ACHN (cell line): ENCODE results near the gene C5orf22.
A peak's percentile ranks its signal among the peaks of the same experiment; 100 is the strongest.
"Not testable (repeated sequence)": the region's sequence is repeated elsewhere in the genome, so short reads cannot be mapped to it uniquely, and the experiment has no call there.

Experiments
- DNase-seq: peaks from one replicate; pipeline ENCODE4 v3.0.0-alpha.2; 2015
- in situ Hi-C: cut with HindIII; loops from 2 replicates; pipeline ENCODE4 v1.10.0; 2017; ENCODE audit warnings: low sequenced_read_pairs, low pct_ligation_motif_present, low pct_unique_long_range_greater_than_20kb

Gene C5orf22

DNA sequence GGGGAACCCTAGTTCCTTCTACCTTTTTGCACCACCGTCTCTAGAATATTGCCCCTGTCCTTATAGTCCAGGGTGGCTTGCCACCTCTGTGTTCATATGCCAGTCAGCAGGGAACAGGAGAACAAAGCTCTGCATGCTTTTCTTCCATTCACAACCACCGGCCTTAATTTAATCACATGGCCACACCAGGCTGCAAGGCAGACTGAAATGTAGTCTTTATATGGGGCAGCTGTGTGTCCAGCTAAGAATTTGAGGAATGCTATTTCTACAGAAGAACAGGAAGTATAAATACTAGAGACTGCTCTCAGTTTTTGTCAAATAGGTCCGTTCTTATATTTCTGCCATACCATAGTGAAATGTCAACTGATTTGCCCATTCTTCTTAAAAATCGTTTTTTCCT, 5.8 kb downstream of the C5orf22 start:
- no peak for DNase-seq
- in situ Hi-C loops: no loop called here

DNA sequence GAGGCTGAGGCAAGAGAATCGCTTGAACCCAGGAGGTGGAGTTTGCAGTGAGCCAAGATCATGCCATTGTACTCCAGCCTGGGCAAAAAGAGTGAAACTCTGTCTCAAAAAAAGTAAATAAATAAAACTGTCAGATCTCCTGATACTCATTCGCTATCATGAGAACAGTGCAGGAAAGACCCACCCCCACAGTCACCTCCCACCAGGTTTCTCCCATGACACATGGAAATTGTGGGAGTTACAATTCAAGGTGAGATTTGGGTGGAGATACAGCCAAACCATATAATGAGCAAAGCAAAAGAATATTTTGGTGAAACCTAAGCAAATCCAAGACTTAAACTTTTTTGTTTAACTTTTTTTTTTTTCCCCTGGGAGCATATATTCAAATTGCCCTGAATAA, 17.0 kb downstream of the C5orf22 start:
- DNase-seq, in situ Hi-C loops: not testable (repeated sequence)

DNA sequence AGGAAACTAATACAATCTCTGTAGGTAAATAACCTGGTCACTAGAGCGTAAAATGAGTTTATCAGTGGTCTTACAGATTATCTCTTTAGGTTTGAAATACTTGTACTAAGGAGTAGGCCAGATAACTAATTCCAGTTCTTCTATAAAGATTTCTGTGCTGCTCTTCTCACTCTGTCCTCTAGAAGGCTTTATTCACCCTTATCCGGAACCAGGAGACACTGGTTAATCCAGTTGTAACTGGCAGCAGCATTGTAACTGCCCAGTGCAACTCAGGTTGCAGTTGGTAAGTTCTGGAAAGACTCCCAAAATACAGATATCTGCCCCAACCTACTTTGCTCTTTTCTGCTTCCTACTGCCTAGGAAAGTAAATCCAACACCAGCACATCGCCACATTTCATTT, 19.8 kb downstream of the C5orf22 start:
- no peak for DNase-seq
- in situ Hi-C loops: no loop called here

DNA sequence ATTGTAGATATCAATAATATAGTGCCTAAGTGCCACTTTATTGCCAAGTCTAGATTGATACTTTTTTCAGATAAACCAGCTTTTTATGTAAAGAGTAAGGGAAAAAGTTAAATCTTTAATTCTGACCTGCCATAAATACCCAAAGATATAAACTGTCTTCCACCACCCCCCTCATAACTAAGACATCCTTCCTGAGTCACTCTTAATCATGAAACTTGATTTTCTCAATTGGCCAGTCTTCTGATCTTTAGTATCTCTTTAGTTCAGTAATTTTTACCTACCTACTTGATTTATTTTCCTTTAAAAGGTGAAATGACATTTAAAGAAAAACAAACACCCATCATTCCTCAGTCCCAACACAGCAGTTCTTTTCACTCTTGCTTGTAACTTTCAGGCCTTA, 21.8 kb downstream of the C5orf22 start:
- DNase-seq: no peak
- in situ Hi-C loops: no loop called here

DNA sequence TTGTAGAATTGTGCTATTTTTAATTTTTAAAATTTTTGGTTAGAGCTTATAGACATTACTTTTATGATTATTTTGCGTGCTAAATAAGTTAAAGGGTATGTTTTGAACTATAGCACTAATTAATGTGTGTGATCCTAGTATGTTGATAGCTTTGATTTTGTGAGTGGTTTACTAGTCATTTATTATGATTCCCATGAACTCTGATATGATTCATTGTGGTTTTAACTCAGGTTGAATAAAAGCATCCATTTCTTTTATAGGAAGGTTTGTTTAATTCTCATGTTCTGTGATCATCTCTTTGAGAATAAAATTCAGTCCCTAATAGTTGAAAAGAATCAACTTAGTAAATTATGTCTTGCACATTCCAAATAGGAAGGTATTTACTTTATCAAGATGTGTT, 22.5 kb downstream of the C5orf22 start:
- in situ Hi-C loops: no loop called here
- DNase-seq: no peak

DNA sequence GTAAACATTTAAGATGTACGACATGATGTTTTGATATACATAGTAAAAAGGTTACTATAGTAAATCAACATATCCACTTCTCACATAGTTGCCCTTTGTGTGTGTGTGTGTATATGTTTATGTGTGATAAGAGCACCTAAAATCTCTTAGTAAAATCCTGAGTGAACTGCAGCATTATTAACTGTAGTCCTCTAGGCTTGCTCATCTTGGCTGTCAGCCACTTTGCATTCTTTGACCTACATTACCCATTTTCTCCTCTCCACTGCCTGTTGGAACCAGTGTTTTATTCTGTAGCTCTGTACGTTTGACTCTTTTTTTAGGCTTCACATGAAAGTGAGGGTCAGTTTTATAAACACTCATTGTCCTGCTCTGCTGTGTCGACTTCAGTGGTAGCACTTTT, 24.4 kb downstream of the C5orf22 start:
- in situ Hi-C loops: no loop called here

DNA sequence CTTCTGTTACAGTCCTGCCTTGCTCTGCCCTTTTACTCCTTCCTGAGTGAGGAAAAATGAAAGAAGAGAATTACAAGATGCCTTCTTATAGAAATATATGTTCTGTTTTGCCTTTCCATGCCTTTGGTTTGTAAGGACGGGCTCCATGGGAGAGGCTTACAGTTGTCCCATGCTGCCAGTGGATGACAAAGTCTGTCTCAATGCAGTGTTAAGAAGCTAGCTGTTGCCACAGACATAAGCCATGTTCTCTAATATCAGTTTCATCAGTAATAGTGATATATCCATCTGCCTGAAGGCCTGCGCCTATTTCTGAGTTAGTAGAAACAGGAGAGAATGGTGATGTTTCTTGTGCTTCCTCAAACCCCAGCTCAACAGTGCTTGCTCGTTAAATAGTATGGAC, 27.8 kb downstream of the C5orf22 start:
- no peak for DNase-seq
- in situ Hi-C loops: no loop called here

More for the DNA sequence above, 24.4 kb downstream of the C5orf22 start:
- DNase-seq: no peak

DNA sequence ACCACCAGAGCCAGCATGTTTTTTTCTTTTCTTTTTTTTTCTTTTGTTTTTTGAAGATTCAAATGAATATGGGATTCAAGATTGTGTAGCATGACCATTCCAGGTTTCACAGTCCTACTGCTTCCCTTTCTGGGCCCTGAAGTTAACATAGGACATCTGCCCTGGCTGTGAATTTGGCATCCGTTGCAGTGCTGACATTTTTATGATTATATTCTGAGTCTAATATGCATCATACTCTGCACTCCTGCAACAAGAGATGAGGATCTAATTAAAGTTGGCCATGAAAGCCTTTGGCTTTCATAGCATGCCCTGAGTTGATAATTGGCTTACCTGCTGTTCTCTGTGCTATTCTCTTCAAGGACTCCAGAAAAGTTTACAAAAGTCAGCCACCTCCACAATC, 29.8 kb downstream of the C5orf22 start:
- DNase-seq: no peak
- in situ Hi-C loops: no loop called here

DNA sequence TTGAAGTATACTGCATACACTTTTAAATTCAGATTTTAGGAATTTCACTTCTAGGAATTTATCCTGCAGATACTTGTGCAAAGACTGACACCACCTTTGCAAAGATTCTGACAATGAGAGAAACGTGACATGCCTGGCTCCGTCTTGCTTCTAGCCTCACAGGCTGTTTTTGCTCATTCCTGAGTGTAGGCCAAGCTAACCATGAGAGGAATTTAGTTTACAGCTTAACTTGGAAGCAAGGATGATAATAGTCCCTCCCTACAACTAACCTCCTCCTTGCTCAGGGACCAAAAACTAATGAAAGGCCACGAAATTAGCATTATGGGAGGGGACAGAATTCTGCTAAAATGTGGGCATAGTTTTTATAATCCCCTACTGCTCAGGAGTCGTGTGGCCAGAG, 31.1 kb downstream of the C5orf22 start:
- DNase-seq: no peak
- in situ Hi-C loops: no loop called here

DNA sequence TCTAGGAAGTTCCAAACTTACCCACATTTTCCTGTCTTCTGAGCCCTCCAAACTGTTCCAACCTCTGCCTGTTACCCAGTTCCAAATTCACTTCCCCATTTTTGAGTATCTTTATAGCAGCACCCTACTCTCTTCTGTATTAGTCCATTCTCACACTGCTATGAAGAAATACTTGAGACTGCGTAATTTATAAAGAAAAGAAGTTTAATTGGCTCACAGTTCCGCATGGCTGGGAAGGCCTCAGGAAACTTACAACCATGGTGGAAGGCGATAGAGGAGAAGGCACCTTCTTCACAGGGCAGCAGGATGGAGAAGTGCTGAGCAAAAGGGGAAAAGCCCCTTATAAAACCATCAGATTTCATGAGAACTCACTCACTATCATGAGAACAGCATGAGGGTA, 34.3 kb downstream of the C5orf22 start:
- DNase-seq: not testable (repeated sequence)

DNA sequence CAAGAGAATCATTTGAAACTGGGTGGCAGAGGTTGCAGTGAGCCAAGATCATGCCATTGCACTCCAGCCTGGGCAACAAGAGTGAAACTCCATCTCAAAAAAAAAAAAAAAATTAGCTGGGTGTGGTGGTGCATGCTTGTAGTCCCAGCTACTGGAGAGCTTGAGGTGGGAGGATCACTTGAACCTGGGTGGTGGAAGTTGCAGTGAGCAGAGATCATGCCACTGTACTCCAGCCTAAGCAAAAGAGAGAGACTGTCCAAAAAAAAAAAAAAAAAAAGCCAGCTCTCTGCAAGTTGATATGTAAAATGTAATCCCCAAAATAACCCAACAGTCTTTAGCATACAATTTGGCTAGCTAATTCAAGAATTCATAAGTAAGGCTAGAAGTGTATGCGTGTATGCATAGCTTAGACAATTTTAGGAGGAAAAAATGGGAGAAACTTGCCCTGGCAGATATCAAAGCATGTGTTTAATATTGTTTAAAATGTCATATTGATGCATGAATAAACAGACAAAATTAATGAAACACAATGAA, 36.3 kb downstream of the C5orf22 start:
- in situ Hi-C loops: no loop called here
- DNase-seq: no peak

More for the DNA sequence above, 34.3 kb downstream of the C5orf22 start:
- in situ Hi-C loops: not testable (repeated sequence)

DNA sequence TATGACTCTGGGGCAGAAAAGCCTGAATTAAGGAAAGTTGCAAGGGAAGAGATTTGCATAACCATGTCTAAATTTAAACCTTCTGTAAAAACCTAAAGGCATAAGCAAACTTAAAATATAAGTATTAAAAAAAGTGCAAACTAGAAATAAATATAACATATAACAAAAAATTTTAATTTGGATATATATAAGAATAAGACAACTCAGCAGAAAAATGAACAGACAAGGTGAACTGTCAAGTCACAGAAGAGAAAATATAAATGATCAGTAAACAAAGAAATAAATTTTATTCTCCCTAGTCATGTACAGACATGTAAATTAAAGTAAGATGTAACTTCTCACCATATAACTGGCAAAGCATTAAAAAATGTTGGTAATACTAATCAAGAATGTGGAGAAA, 37.0 kb downstream of the C5orf22 start:
- in situ Hi-C loops: no loop called here
- DNase-seq: no peak

DNA sequence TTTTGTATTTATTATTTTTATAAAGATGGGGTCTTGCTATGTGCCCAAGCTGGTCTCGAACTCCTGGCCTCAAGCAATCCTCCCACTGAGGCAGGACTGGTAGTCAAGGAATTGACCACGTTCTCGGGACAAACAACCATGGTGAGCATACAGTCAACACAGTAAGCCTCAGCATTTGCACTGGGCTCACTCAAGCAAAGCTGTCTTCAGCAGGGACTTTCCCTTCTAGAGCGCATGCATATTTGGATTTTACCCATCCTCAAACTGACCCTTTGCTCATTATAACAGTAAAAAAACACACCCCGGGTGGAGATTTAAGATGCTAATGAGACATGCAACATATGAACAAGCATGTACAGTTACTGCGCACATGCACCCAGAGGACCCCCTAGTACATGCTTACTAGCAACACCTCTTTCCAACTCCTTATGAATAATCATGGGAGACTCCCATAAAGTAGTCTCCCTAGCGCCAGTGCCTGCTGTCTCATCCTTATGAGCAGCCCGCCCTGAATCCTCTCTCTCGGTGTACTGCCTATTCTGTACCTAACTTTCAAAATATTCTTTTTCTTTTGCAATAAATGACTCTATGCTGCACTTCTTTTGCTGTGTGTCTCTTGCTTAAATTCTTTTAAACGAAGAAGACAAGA, 41.5 kb downstream of the C5orf22 start:
- in situ Hi-C loops: no loop called here
- no peak for DNase-seq

DNA sequence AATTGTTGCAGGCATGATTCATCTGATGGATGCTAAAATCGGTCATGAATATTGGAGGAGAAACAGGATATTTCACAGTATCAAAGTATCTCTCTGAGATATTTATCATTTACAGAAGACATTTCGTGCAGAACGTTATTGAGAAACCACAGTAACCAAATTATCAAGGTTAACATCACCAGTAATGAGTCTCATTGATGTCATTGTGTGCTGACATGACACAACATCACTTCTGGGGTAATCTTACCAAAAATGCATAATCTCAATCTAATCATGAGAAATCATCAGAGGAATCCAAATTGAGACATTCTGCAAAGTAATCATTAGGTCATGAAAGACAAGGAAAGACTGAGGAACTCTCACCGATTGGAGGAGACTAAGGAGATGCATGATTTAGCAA, 42.7 kb downstream of the C5orf22 start:
- DNase-seq: no peak
- in situ Hi-C loops: no loop called here

DNA sequence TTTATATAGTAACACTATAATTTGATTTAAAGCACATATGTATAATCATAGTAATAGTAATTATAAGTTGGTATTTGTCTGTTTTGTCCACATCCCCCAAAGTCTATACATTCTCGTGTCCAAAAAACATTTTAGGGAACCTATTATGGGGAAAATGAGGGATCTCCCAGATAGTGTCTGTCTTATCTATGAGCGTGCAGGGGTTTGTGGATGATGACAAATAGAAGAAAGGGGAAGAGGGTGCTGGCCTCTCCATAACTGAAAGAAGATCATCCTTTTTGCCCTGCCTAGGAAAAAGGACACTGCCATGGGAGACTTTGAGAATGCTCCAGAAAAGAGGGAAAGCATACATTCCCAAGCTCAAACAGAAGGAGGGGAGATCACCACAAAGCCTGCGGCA, 45.3 kb downstream of the C5orf22 start:
- in situ Hi-C loops: no loop called here
- DNase-seq: no peak

DNA sequence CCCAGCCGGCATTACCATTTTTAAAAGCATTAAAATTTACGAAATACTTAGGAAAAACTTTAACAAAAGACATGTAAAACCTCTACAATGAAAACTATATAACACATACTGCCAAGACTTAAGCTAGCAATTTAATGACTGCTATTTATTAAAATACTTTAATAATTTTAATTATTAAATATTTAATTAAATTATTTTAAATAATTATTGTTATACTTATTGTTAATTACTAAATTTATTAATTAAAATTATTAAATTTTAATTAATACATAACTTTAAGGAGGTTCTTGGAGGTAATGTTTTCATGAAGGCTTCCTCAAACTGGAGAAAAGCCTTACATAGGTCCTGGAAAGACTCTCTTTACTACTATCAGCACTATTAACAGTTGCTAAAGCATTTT, 47.5 kb downstream of the C5orf22 start:
- in situ Hi-C loops: no loop called here
- DNase-seq: no peak

DNA sequence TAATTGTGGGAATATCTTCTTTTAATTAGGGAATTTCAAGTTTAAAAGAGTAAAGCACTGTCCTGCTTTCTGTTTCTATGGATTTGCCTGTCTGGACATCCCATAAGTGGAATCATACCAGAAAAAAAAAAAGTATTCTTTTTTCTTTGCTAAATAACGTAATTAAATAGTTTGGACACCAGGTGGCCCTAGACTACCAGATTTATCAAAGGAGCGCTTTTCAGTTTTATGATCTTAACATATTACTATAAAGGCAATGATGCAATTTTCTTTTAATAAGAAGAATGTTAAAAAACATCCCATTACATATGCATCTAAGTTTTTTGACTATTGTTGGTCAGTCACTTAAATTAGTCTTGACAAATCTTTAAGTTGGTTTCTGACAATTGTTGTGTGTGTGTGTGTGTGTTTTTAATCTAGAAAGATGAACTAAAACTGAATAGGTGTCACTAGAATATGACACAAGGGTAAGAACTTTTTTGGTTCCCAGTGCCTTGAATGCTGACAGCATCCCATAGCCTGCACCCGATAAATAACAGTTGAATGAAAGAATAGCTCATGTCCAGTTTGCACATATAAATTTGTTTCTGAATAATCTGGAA, 49.5 kb downstream of the C5orf22 start:
- in situ Hi-C loops: no loop called here
- peak; percentile 50 for DNase-seq

DNA sequence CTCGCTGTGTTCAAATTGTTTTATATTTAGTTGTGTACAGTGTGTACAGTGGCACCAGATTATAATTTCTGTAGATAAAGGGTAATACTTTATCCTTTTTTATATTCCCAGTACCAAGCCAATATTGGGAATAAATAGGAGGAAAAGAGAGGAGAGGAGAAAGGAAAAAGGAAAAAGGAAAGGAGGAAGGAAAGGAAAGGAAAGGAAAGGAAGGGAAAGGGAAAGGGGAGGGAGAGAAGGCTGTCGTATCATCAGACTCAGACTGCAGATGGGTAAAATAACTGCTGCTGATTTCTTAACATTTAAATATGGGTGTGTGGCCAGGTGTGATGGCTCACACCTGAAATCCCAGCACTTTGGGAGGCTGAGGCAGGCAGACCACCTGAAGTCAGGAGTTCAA, 51.0 kb downstream of the C5orf22 start:
- DNase-seq: no peak
- in situ Hi-C loops: no loop called here

DNA sequence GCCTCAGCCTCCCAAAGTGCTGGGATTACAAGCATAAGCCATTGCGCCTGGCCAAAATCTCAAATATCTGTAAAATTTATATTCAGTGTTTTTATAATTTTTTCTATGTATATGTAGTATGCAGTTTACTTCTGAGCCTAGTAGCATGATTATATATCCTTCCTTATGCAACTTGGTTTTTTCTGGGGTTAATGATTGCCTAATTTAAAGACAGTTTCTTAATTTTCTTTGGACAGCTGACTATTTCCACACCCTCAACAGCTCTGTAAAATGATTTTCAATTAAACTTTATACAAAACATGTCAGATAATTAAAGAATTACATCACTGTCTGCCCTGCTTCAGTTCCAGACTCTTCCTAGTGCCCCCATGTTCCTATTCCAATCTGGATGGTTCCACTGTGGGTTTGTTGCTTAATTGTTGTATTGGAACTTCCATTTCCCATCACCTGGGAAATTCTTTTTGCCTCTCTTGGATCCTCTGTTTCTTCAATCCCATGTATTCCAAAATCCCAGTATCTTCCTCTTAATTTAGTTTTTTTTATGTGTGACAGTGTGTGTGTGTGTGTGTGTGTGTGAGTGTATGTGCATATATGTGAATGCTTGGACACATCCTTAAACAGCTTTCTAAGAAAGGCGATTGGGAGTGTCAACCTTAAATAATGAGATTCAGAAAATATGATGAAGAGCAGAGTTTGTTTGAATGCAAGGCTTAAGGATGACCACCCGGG, 53.2 kb downstream of the C5orf22 start:
- in situ Hi-C loops: no loop called here
- no peak for DNase-seq

DNA sequence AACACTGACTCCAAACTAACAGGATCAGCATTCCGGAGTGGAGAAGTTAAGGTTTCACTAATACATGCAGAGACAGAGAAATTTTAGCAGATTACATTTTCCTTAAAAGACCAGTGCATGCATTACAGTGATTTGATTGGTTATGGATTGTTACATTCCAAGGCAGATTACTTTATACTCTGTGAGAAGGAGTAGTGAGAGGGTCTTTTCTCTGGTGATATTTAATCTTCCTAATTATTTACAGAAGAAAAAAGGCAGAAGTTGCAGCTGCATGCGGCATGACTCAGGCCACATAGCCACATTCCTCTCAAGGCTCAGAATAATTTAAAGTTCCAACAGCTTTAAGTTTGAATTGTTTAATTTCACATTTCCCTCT, 53.8 kb downstream of the C5orf22 start:
- in situ Hi-C loops: no loop called here
- DNase-seq: peak; percentile 16
